Measurements from ENCODE around the gene CLCN2.

- TF ChIP-seq POLR2A (IDR thresholded peaks at IDR 0.05; ENCODE audit: extremely low read depth, insufficient read length), result no peak
- TF ChIP-seq CTCF (IDR thresholded peaks at IDR 0.05; ENCODE audit: low read depth, low read length), result no peak
- no peak for TF ChIP-seq MYC (IDR thresholded peaks at IDR 0.05; ENCODE audit: low read depth, low read length)
- TF ChIP-seq MAX (IDR thresholded peaks at IDR 0.05; ENCODE audit: low read depth, low read length), result no peak
These were observed 3.9 kb downstream of the CLCN2 start for GRCh38 chr3:184357248-184358123.

All from NB4 (cell line).